Mesenchymal stem cell (in vitro differentiated cells and primary cell): ENCODE data around the gene HSBP1.

Experiments
- DNase-seq: peaks from one replicate; pipeline ENCODE4 v3.0.0-alpha.2; 2013
- H2AFZ ChIP-seq: one replicate; pipeline ENCODE4 v1.6.1; 2013; ENCODE audit warnings: low read depth, mild to moderate bottlenecking, control low read depth, inconsistent platforms, low read length, moderate library complexity
- H2AK5ac ChIP-seq: 2 replicates; pipeline ENCODE4 v1.6.1; 2013; ENCODE audit warnings: low read length, moderate library complexity, mild to moderate bottlenecking, inconsistent platforms; ENCODE audit not compliant: severe bottlenecking
- H2BK120ac ChIP-seq: one replicate; pipeline ENCODE4 v1.6.1; 2013; ENCODE audit warnings: low read depth, mild to moderate bottlenecking, inconsistent platforms, low read length, moderate library complexity
- H2BK12ac ChIP-seq, 2 experiments: one replicate each; pipeline ENCODE4 v1.6.1; 2013; ENCODE audit warnings: inconsistent platforms in 2 of 2, low read length in 2 of 2, mild to moderate bottlenecking in 2 of 2, moderate library complexity in 2 of 2, control low read depth in 1 of 2
- H2BK15ac ChIP-seq: one replicate; pipeline ENCODE4 v1.6.1; 2013; ENCODE audit warnings: mild to moderate bottlenecking, low read depth, inconsistent platforms; ENCODE audit not compliant: poor library complexity, severe bottlenecking
- H2BK5ac ChIP-seq: 2 replicates; pipeline ENCODE4 v1.6.1; 2013; ENCODE audit warnings: low read depth, mild to moderate bottlenecking, low read length, control low read depth, inconsistent platforms; ENCODE audit not compliant: poor library complexity, severe bottlenecking
- H3K14ac ChIP-seq, 2 experiments: one replicate each; pipeline ENCODE4 v1.6.1; 2013; ENCODE audit warnings: inconsistent platforms in 2 of 2, low read length in 2 of 2, control low read depth in 1 of 2, mild to moderate bottlenecking in 1 of 2, moderate library complexity in 1 of 2
- H3K18ac ChIP-seq, 2 experiments: one replicate each; pipeline ENCODE4 v1.6.1; 2013; ENCODE audit warnings: inconsistent platforms in 2 of 2, low read length in 2 of 2, control low read depth in 1 of 2, low read depth in 1 of 2, mild to moderate bottlenecking in 1 of 2
- H3K23ac ChIP-seq, 2 experiments: one replicate each; pipeline ENCODE4 v1.6.1; 2013; ENCODE audit warnings: inconsistent platforms in 2 of 2, low read length in 2 of 2, mild to moderate bottlenecking in 2 of 2, moderate library complexity in 2 of 2, control low read depth in 1 of 2
- H3K27ac ChIP-seq: 2 replicates; pipeline ENCODE4 v1.5.1; 2013; ENCODE audit warnings: mild to moderate bottlenecking, moderate library complexity, low read length, control low read depth, inconsistent platforms; ENCODE audit not compliant: poor library complexity, severe bottlenecking
- H3K27me3 ChIP-seq, 2 experiments: 2 replicates each; pipeline versions ENCODE4 v1.6.1 to v1.7.0; 2013; ENCODE audit warnings: low read length in 2 of 2, mild to moderate bottlenecking in 2 of 2, moderate library complexity in 2 of 2, control low read depth in 1 of 2, inconsistent platforms in 1 of 2; ENCODE audit not compliant: control insufficient read depth in 1 of 2, insufficient read depth in 1 of 2
- H3K36me3 ChIP-seq, 2 experiments: 2 replicates each; pipeline versions ENCODE4 v1.6.1 to v1.7.0; 2013; ENCODE audit warnings: low read length in 2 of 2, control low read depth in 1 of 2, inconsistent platforms in 1 of 2, low read depth in 1 of 2, mild to moderate bottlenecking in 1 of 2; ENCODE audit not compliant: insufficient read depth in 2 of 2, control insufficient read depth in 1 of 2
- H3K4ac ChIP-seq, 2 experiments: one replicate each; pipeline ENCODE4 v1.6.1; 2013; ENCODE audit warnings: inconsistent platforms in 2 of 2, low read length in 2 of 2, mild to moderate bottlenecking in 2 of 2, moderate library complexity in 2 of 2, control low read depth in 1 of 2, low read depth in 1 of 2
- H3K4me1 ChIP-seq: 2 replicates; pipeline ENCODE4 v1.6.1; 2013; ENCODE audit warnings: low read depth, low read length, control low read depth; ENCODE audit not compliant: control insufficient read depth, insufficient read depth
- H3K4me2 ChIP-seq: 2 replicates; pipeline ENCODE4 v1.6.1; 2013; ENCODE audit warnings: low read length, mild to moderate bottlenecking, inconsistent platforms; ENCODE audit not compliant: poor library complexity, severe bottlenecking
- H3K4me3 ChIP-seq, 2 experiments: 2 replicates each; pipeline versions ENCODE4 v1.5.1 to v1.7.0; 2013; ENCODE audit warnings: low read length in 2 of 2, mild to moderate bottlenecking in 2 of 2, control low read depth in 1 of 2, low read depth in 1 of 2; ENCODE audit not compliant: insufficient read depth in 1 of 2
- H3K79me1 ChIP-seq: replicated peaks from 2 replicates; pipeline ENCODE4 v1.6.1; 2013; ENCODE audit warnings: mild to moderate bottlenecking, control low read depth, low read length, inconsistent platforms; ENCODE audit not compliant: poor library complexity, severe bottlenecking
- H3K9ac ChIP-seq: 2 replicates; pipeline ENCODE4 v1.7.0; 2013; ENCODE audit warnings: mild to moderate bottlenecking, low read length, moderate library complexity
- H3K9me3 ChIP-seq: 2 replicates; pipeline ENCODE4 v1.7.0; 2013; ENCODE audit warnings: mild to moderate bottlenecking, low read length; ENCODE audit not compliant: control insufficient read depth
- H4K8ac ChIP-seq: one replicate; pipeline ENCODE4 v1.6.1; 2013; ENCODE audit warnings: inconsistent platforms, mild to moderate bottlenecking, low read length, moderate library complexity
- H4K91ac ChIP-seq: one replicate; pipeline ENCODE4 v1.6.1; 2013; ENCODE audit warnings: mild to moderate bottlenecking, low read length, inconsistent platforms
- WGBS: methylation state at CpG from one replicate; pipeline ENCODE4 v1.1.7; 2013; ENCODE audit warnings: mixed read lengths; 5-methylcytosine and 5-hydroxymethylcytosine counted together

HSBP1 gene

GRCh38 chr16:83849421-83849820 lies 41.6 kb downstream of the HSBP1 start:
- H3K9ac ChIP-seq = no peak overlapping the region
- H2AFZ ChIP-seq = no peak overlapping the region
- no peak overlapping the region for H3K4ac ChIP-seq
- H3K4me3 ChIP-seq = no peak overlapping the region
- no peak overlapping the region for H3K18ac ChIP-seq
- WGBS = 74% methylated on average over 6 of the region's 6 CpGs
- no peak overlapping the region for H2BK15ac ChIP-seq
- H2BK5ac ChIP-seq = no peak overlapping the region
- no peaks in the 10 kb centered on the region for H3K79me1 ChIP-seq
- H4K91ac ChIP-seq = no peak overlapping the region
- no peaks in the 10 kb centered on the region for H3K36me3 ChIP-seq
- peaks cover 5% of the 10 kb centered on the region in 2 experiments for H3K27me3 ChIP-seq
- no peak overlapping the region for H2BK12ac ChIP-seq
- H3K4me1 ChIP-seq = no peaks in the 10 kb centered on the region
- no peak overlapping the region for H3K23ac ChIP-seq
- H2BK120ac ChIP-seq = no peak overlapping the region
- H3K4me2 ChIP-seq = no peak overlapping the region
- no peaks in the 10 kb centered on the region for H3K9me3 ChIP-seq
- H4K8ac ChIP-seq = no peak overlapping the region
- no peak overlapping the region for H2AK5ac ChIP-seq
- H3K14ac ChIP-seq = no peak overlapping the region
- DNase-seq = no peak
- no peak overlapping the region for H3K27ac ChIP-seq

GRCh38 chr16:83850947-83851346 lies 43.2 kb downstream of the HSBP1 start:
- peaks cover 5 to 8% of the 10 kb centered on the region in 2 experiments for H3K27me3 ChIP-seq

GRCh38 chr16:83851473-83851872 lies 43.7 kb downstream of the HSBP1 start:
- no peak overlapping the region for H2BK15ac ChIP-seq
- no peaks in the 10 kb centered on the region for H3K4me1 ChIP-seq
- no peak overlapping the region for H4K91ac ChIP-seq
- H3K4me2 ChIP-seq = no peak overlapping the region
- no peak overlapping the region for H3K9ac ChIP-seq
- no peak overlapping the region for H3K23ac ChIP-seq
- H3K18ac ChIP-seq = no peak overlapping the region
- no peaks in the 10 kb centered on the region for H3K36me3 ChIP-seq
- H2BK120ac ChIP-seq = no peak overlapping the region
- no peaks in the 10 kb centered on the region for H3K79me1 ChIP-seq
- no peak overlapping the region for H2AFZ ChIP-seq
- no peak overlapping the region for H2BK12ac ChIP-seq
- no peak overlapping the region for H3K4ac ChIP-seq
- no peaks in the 10 kb centered on the region for H3K9me3 ChIP-seq
- 93% methylated on average over 4 of the region's 4 CpGs for WGBS
- H2BK5ac ChIP-seq = no peak overlapping the region
- no peak overlapping the region for H3K27ac ChIP-seq
- H3K27me3 ChIP-seq = peaks cover 5 to 8% of the 10 kb centered on the region in 2 experiments
- no peak for DNase-seq
- H2AK5ac ChIP-seq = no peak overlapping the region
- no peak overlapping the region for H3K4me3 ChIP-seq
- H4K8ac ChIP-seq = no peak overlapping the region
- no peak overlapping the region for H3K14ac ChIP-seq

More at GRCh38 chr16:83850947-83851346, 43.2 kb downstream of the HSBP1 start:
- Histone ChIP-seq H3K4ac (no peak overlapping the region), H3K36me3 (no peaks in the 10 kb centered on the region), H3K4me2 (no peak overlapping the region), H3K9me3 (no peaks in the 10 kb centered on the region), H2AFZ (no peak overlapping the region), H2BK15ac (no peak overlapping the region), H2BK120ac (no peak overlapping the region), H3K79me1 (no peaks in the 10 kb centered on the region), H3K18ac (no peak overlapping the region), H3K4me1 (no peaks in the 10 kb centered on the region), H2BK12ac (no peak overlapping the region), H4K8ac (no peak overlapping the region), H2BK5ac (no peak overlapping the region), H4K91ac (no peak overlapping the region), H3K27ac (no peak overlapping the region), H2AK5ac (no peak overlapping the region), H3K4me3 (no peak overlapping the region), H3K14ac (no peak overlapping the region), H3K9ac (no peak overlapping the region), H3K23ac (no peak overlapping the region)
- 89% methylated on average over 5 of the region's 5 CpGs for WGBS
- no peak for DNase-seq

GRCh38 chr16:83852774-83853173 lies 45.0 kb downstream of the HSBP1 start:
- no peak overlapping the region for H2AFZ ChIP-seq
- H2BK5ac ChIP-seq = no peak overlapping the region
- no peak overlapping the region for H2BK120ac ChIP-seq
- H4K91ac ChIP-seq = no peak overlapping the region
- H3K23ac ChIP-seq = no peak overlapping the region
- no peak overlapping the region for H3K18ac ChIP-seq
- no peak overlapping the region for H2AK5ac ChIP-seq
- no peak overlapping the region for H2BK12ac ChIP-seq
- H3K9ac ChIP-seq = no peak overlapping the region
- no peaks in the 10 kb centered on the region for H3K36me3 ChIP-seq
- no peak overlapping the region for H3K4ac ChIP-seq
- no peak for DNase-seq
- H3K27me3 ChIP-seq = peaks cover 7 to 8% of the 10 kb centered on the region in 2 experiments
- H3K4me2 ChIP-seq = no peak overlapping the region
- no peaks in the 10 kb centered on the region for H3K9me3 ChIP-seq
- no peaks in the 10 kb centered on the region for H3K4me1 ChIP-seq
- no peak overlapping the region for H3K14ac ChIP-seq
- H3K79me1 ChIP-seq = no peaks in the 10 kb centered on the region
- H3K4me3 ChIP-seq = no peak overlapping the region
- H2BK15ac ChIP-seq = no peak overlapping the region
- 80% methylated on average over 8 of the region's 11 CpGs for WGBS
- no peak overlapping the region for H3K27ac ChIP-seq
- H4K8ac ChIP-seq = no peak overlapping the region
